DMS79 treated with DMSO at 0.1 percent for 48 hours (cell line): ENCODE data around the gene SUPV3L1.

Source experiments
- DNase-seq: peaks from one replicate; lab custom pipeline; 2025; lab: John Stamatoyannopoulos, UW

Gene SUPV3L1

DNA sequence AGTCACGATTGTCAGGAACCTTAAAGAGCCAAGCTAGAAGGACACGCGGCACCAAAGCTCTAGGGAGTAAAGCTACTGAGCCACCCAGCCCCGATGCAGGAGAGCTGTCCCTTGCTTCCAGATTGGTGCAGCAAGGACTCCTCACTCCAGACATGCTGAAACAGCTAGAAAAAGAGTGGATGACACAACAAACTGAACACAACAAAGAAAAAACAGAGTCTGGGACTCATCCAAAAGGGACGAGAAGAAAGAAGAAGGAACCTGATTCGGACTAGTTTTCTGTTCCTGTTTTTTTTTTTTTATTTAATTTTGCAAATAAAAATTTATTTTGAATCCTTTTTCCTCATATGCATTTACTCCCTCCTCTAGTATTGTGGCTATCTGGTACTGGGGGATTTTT, 28.7 kb downstream of the SUPV3L1 start:
- DNase-seq = no peak

DNA sequence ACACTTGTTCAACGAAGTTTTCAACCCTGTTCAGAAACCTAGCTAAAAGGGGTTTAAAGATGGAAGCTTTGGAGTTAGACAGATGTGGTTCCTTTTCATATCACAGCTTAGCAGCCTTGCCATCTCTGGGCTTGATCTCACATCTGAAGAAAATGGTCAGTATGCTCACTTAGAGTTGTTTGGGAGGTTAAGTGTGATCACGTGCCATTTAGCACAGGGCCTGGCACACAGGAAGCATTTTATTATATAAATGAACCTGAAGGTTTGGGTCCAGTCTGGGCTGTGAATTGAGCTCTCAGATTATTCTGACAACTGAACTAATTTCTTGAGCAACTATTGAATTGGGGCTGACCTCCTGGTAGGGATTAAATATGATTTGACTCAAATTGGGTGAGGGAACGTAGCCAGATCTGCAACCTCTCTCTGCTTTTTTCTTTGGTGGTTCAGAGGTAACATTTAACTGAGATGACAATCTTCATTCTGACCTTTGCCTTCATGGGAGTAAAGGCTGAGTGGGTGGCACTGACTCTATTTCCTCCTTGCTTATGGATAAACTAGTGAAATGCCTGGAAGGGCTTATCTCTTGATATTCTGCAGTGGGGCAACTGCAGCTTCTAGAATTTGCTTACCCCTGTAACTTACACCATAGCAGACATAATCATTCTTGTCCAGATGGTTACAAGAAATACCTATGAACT, 29.9 kb downstream of the SUPV3L1 start:
- DNase-seq = no peak

DNA sequence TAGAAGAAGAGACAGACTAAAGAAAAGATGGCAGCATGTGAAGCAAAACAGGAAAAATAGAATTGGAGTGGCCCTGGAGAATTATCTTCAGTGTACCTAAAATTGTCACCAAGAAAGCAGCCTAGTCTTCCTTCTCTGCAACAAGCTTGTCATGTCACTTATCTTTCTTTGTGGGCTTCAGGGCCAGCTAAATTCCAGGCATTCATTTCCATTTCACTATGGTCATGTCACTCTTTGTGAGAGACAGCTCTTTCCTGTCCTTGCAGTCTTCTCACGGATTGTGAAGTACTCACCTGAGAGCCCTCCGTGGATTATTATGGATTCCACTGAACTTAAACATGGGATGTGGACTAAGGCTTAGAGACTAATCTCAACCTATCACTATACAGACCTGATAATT, 31.1 kb downstream of the SUPV3L1 start:
- DNase-seq = no peak

DNA sequence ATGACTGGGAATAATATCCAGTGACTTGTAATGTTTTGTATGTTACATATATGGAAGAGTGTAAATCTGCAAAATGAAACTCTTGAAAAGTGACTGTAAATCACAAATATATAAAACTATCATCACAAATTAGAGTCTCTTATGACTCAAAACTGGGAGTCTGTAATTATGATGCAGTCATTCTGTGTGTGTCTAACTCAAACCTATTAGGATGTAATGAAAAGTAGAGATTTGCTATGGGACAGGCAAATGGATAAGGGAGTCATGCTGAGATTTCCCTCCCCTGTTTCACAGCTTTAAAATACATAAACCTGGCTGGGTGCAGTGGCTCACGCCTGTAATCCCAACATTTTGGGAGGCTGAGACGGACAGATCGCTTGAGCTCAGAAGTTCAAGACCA, 31.5 kb downstream of the SUPV3L1 start:
- DNase-seq = no peak

DNA sequence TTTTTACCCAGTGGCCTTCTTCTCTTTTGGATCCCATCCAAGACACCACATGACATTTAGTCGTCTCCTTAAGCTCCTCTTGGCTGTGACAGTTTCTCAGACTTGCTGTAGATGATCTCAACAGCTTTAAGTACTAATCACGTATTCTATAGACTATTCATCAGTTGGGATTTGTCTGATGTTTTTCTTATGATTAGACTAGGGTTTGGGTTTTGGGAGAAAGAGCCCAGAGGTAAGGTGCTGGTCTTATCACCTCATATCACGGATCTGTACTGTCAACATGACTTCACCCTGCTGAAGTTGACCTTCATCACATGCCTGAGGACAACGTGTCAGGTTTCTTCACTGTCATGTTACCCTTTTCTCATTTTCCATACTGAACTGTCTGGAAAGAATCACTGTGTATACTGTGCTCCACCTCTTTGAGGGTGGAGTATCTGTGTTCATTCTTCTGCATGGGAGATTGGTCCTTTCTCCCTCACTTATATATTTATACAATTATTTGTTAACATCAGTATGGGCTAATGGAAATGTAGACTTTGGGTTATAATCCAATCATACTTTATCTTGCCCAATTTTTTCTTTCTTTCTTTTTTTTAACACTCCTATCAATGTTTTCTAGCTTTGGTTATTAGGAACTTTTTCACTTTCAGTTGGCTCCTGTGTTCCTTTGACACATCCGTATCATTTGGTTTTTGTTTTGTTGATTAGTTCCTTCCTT, 33.7 kb downstream of the SUPV3L1 start:
- peak; percentile 0 for DNase-seq

DNA sequence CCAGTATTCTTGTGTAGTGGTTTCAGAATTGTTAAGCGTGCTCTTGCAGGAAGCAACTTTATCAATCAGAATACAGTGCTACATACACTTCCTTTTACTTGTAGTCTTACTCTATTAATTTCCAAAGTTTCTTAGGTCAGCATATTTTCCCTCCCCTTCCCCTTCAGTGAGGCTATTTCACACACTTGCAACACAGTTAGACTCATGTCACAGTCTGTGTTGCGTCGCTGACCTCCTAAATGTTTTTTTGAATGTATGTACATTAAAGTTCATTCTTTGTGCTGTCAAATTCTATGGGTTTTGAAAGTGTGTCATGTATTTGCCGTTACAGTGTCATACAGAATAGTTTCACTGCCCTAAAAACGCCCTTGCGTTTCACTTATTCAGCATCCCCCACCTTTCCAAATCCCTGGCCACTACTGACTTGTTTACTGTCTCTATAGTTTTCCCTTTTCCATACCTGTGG, 34.7 kb downstream of the SUPV3L1 start:
- DNase-seq = no peak

GRCh38 chr10:69215405-69216171, 35.6 kb downstream of the SUPV3L1 start:
- DNase-seq = peak; percentile 7

- DNase-seq = no peak
Measured at GRCh38 chr10:69216577-69217118, 36.6 kb downstream of the SUPV3L1 start.

GRCh38 chr10:69217119-69217754, 37.2 kb downstream of the SUPV3L1 start:
- DNase-seq = no peak

GRCh38 chr10:69218831-69219230, 38.8 kb downstream of the SUPV3L1 start:
- no peak for DNase-seq

GRCh38 chr10:69220041-69220451, 40.0 kb downstream of the SUPV3L1 start, which contains the start of gene HKDC1:
TSS of gene HKDC1 (plus strand) at chr10:69220332. CDS start at chr10:69220436, 104 bp downstream.
- DNase-seq = no peak

DNA sequence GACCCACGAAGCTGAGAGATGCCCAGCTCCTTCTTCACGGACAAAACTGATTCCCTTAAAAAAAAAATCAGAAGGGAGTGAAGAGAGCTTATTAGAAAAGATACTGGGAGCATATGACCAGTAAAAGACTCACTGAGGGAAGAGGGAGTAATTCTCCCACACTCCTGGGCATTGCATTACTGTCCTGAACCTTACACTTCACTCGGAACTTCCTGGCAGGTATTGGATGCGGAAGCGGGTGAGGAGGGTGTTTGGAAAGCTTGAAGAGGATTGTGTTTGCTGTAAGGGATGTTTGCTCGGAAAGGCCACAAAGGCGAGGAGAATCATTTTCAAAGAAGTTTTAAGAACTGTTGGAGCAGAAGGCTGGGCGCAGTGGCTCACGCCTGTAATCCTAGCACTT, 40.5 kb downstream of the SUPV3L1 start:
- DNase-seq = no peak

GRCh38 chr10:69222157-69223027, 42.4 kb downstream of the SUPV3L1 start:
- no peak for DNase-seq

GRCh38 chr10:69223028-69223342, 43.0 kb downstream of the SUPV3L1 start:
- DNase-seq = no peak

DNA sequence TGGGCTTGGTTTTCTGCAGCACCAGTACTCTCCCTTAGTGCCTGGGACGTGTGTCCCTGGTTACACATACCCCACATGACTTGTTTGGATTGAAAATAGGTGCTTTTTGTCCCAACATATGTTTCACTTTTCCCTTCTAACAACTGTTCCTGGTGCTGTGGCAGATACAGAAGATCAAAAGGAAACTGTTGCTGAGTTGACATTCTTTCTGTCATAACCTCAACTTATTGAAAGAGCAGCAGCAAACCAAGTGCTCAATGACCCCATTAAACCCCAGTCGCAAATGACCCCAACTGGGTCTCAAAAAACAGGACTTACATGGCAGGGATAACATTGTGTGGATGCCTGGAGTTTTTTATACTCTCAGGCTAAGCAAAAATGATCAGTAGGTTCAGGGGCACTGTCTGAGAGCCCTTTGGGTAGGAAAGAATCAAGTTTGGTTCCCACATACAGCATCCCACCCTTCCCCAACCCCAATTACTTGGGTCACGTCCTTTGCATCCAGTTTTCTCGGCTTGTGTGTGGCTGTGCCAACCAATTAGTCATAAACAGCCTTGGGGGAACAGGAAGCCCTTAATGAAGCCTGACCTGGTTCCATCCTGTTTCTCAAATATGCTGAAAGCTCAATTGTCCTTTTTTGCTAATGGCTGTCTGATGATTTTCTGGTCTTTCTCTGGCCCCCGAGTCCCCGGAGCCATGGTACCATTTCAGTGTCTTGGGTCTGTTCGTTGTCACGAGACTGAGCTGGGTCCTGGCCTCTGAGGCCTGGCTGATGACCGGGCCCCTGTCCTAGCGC, 45.0 kb downstream of the SUPV3L1 start:
- DNase-seq = no peak

- no peak for DNase-seq
Measured at GRCh38 chr10:69225681-69226080, 45.6 kb downstream of the SUPV3L1 start.

- DNase-seq = no peak
Measured at GRCh38 chr10:69226919-69227450, 47.0 kb downstream of the SUPV3L1 start.

- no peak for DNase-seq
Measured at GRCh38 chr10:69228151-69228550, 48.1 kb downstream of the SUPV3L1 start.

DNA sequence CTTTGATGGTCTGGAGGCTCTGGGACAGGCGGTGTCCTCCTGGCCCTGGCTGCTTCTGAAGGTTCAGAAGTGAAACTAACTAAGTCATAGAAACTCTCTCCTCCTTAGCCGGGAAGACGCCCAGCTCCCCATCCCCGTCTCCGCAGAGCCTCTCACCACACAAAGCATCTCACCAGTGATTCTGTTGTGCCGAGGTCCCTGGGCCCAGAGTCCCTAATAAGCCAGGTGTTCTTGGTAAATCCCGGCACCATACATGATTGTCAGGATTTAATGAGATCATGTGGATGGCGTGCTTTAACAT, 49.5 kb downstream of the SUPV3L1 start:
- no peak for DNase-seq

GRCh38 chr10:69230128-69230527, 50.1 kb downstream of the SUPV3L1 start:
- DNase-seq = no peak
